H9 (cell line): Measurements from ENCODE around the gene PKIB. TPM values are rescaled to one million over a fixed set of nuclear protein-coding genes. Genes with fewer than 3 reads are reported as not detected.

Experiments used
- DNase-seq: peaks from one replicate; pipeline ENCODE4 v3.0.0-alpha.2; 2017
- H2AFZ ChIP-seq: one replicate; pipeline ENCODE4 v1.6.1; 2013; ENCODE audit warnings: mild to moderate bottlenecking, low read length, control low read depth, moderate library complexity
- H2AK5ac ChIP-seq: 2 replicates; pipeline ENCODE4 v1.6.1; 2013; ENCODE audit warnings: low read length, control low read depth, mixed read lengths; ENCODE audit not compliant: insufficient read length
- H2BK120ac ChIP-seq: one replicate; pipeline ENCODE4 v1.6.1; 2013; ENCODE audit warnings: low read depth, mild to moderate bottlenecking, low read length, control low read depth, inconsistent platforms; ENCODE audit not compliant: poor library complexity, severe bottlenecking
- H2BK12ac ChIP-seq: 2 replicates; pipeline ENCODE4 v1.6.1; 2013; ENCODE audit warnings: low read length, control low read depth, mixed read lengths, low read depth; ENCODE audit not compliant: insufficient read length
- H2BK15ac ChIP-seq: 2 replicates; pipeline ENCODE4 v1.6.1; 2013; ENCODE audit warnings: low read depth, low read length, control low read depth
- H2BK20ac ChIP-seq: one replicate; pipeline ENCODE4 v1.6.1; 2013; ENCODE audit warnings: low read depth, mild to moderate bottlenecking, low read length, control low read depth, inconsistent platforms; ENCODE audit not compliant: poor library complexity, severe bottlenecking
- H2BK5ac ChIP-seq: 2 replicates; pipeline ENCODE4 v1.6.1; 2013; ENCODE audit warnings: low read length, control low read depth, mixed read lengths; ENCODE audit not compliant: insufficient read length
- H3K14ac ChIP-seq: 2 replicates; pipeline ENCODE4 v1.6.1; 2013; ENCODE audit warnings: low read length, control low read depth; ENCODE audit not compliant: insufficient read depth
- H3K18ac ChIP-seq: 2 replicates; pipeline ENCODE4 v1.6.1; 2013; ENCODE audit warnings: low read depth, mild to moderate bottlenecking, mixed read lengths, low read length, control low read depth; ENCODE audit not compliant: insufficient read length
- H3K23ac ChIP-seq: 2 replicates; pipeline ENCODE4 v1.6.1; 2013; ENCODE audit warnings: low read length, control low read depth, mixed read lengths, low read depth; ENCODE audit not compliant: insufficient read length
- H3K23me2 ChIP-seq: 2 replicates; pipeline ENCODE4 v1.6.1; 2013; ENCODE audit warnings: low read depth, mild to moderate bottlenecking, mixed read lengths, low read length, control low read depth; ENCODE audit not compliant: insufficient read length, poor library complexity, severe bottlenecking
- H3K27ac ChIP-seq: 2 replicates; pipeline ENCODE4 v1.5.1; 2013; ENCODE audit warnings: low read length, control low read depth, mixed read lengths, low read depth; ENCODE audit not compliant: insufficient read length
- H3K27me3 ChIP-seq: 2 replicates; pipeline ENCODE4 v1.6.1; 2013; ENCODE audit warnings: low read length, control low read depth, inconsistent platforms; ENCODE audit not compliant: insufficient read depth
- H3K4ac ChIP-seq: 2 replicates; pipeline ENCODE4 v1.6.1; 2013; ENCODE audit warnings: low read depth, mild to moderate bottlenecking, control low read depth, inconsistent platforms, low read length, moderate library complexity
- H3K4me1 ChIP-seq: 2 replicates; pipeline ENCODE4 v1.6.1; 2013; ENCODE audit warnings: low read length, control low read depth, inconsistent platforms; ENCODE audit not compliant: insufficient read depth
- H3K4me2 ChIP-seq: 2 replicates; pipeline ENCODE4 v1.6.1; 2013; ENCODE audit warnings: low read length, control low read depth, mixed read lengths; ENCODE audit not compliant: insufficient read length, insufficient read depth
- H3K56ac ChIP-seq: 2 replicates; pipeline ENCODE4 v1.6.1; 2013; ENCODE audit warnings: low read depth, mild to moderate bottlenecking, mixed read lengths, low read length, control low read depth; ENCODE audit not compliant: insufficient read length
- H3K79me1 ChIP-seq: 2 replicates; pipeline ENCODE4 v1.6.1; 2013; ENCODE audit warnings: low read depth, mild to moderate bottlenecking, moderate library complexity, low read length, control low read depth, inconsistent platforms; ENCODE audit not compliant: insufficient read depth, poor library complexity, severe bottlenecking
- H3K79me2 ChIP-seq: 2 replicates; pipeline ENCODE4 v1.6.1; 2013; ENCODE audit warnings: low read length, control low read depth, inconsistent platforms; ENCODE audit not compliant: insufficient read depth
- H3K9ac ChIP-seq: 2 replicates; pipeline ENCODE4 v1.6.1; 2013; ENCODE audit warnings: low read length, control low read depth, mixed read lengths; ENCODE audit not compliant: insufficient read length; ENCODE audit errors: extremely low read depth
- H3K9me3 ChIP-seq: one replicate; pipeline ENCODE4 v1.6.1; 2013; ENCODE audit warnings: low read depth, low read length, inconsistent platforms; ENCODE audit not compliant: control insufficient read depth
- H3T11ph ChIP-seq: one replicate; pipeline ENCODE4 v1.6.1; 2013; ENCODE audit warnings: mild to moderate bottlenecking, low read length, control low read depth, inconsistent platforms
- H4K20me1 ChIP-seq: one replicate; pipeline ENCODE4 v1.6.1; 2013; ENCODE audit not compliant: control insufficient read depth, insufficient read length, insufficient read depth
- H4K5ac ChIP-seq: 2 replicates; pipeline ENCODE4 v1.6.1; 2013; ENCODE audit warnings: low read depth, mild to moderate bottlenecking, mixed read lengths, low read length, control low read depth; ENCODE audit not compliant: insufficient read length
- H4K8ac ChIP-seq: replicated peaks from 2 replicates; pipeline ENCODE4 v1.6.1; 2013; ENCODE audit warnings: low read length, control low read depth, mixed read lengths, low read depth; ENCODE audit not compliant: insufficient read length
- H4K91ac ChIP-seq: 2 replicates; pipeline ENCODE4 v1.6.1; 2013; ENCODE audit warnings: low read depth, mild to moderate bottlenecking, moderate library complexity, mixed read lengths, low read length, control low read depth; ENCODE audit not compliant: insufficient read length
- H3K27ac Mint-ChIP-seq, 3 experiments: 2 replicates in 2 of 3; 3 replicates in 1 of 3; pipeline ENCODE4 v1.8.0; 2020 to 2021; ENCODE audit warnings: mixed read lengths in 3 of 3, mild to moderate bottlenecking in 1 of 3, moderate library complexity in 1 of 3
- H3K27me3 Mint-ChIP-seq: 2 replicates; pipeline ENCODE4 v1.8.0; 2021; ENCODE audit warnings: low read depth, mild to moderate bottlenecking, moderate library complexity, mixed read lengths
- H3K36me3 Mint-ChIP-seq, 3 experiments: 2 replicates in 2 of 3; 3 replicates in 1 of 3; pipeline ENCODE4 v1.8.0; 2020 to 2021; ENCODE audit warnings: low read depth in 3 of 3, mixed read lengths in 3 of 3; ENCODE audit not compliant: insufficient read depth in 1 of 3
- H3K4me1 Mint-ChIP-seq, 2 experiments: 2 replicates each; pipeline ENCODE4 v1.8.0; 2020; ENCODE audit warnings: mixed read lengths in 2 of 2
- H3K4me3 Mint-ChIP-seq, 2 experiments: 2 replicates in 1 of 2; 3 replicates in 1 of 2; pipeline ENCODE4 v1.8.0; 2020 to 2021; ENCODE audit warnings: mild to moderate bottlenecking in 2 of 2, mixed read lengths in 2 of 2, moderate library complexity in 1 of 2
- H3K9me3 Mint-ChIP-seq, 2 experiments: 2 replicates in 1 of 2; 3 replicates in 1 of 2; pipeline ENCODE4 v1.8.0; 2020; ENCODE audit warnings: mild to moderate bottlenecking in 2 of 2, mixed read lengths in 2 of 2, moderate library complexity in 1 of 2
- WGBS: extraction: QIAGEN DNeasy Blood & Tissue Kit; methylation state at CpG from one replicate; pipeline ENCODE4 v1.1.7; 2013; ENCODE audit warnings: missing lambda C conversion rate, low lambda C conversion rate, mixed read lengths; ENCODE audit not compliant: insufficient read length; ENCODE audit errors: extremely low coverage; 5-methylcytosine and 5-hydroxymethylcytosine counted together
- total RNA-seq: library from RNA; stranded (reverse); gene quantifications from 2 replicates; pipeline ENCODE4 v1.2.1, GENCODE V29; 2021
- TF ChIP-seq, protein P1 (sequence below): fragments of 200-600 bp; sonication (generic); conservative IDR thresholded peaks from 3 replicates; pipeline ENCODE4 v1.8.0; 2021; ENCODE audit warnings: antibody characterized with exemption, mild to moderate bottlenecking

The PKIB gene
- total RNA-seq, 1 experiment from 2014 or later, result 46.5 TPM

- TF ChIP-seq, protein P1, sequence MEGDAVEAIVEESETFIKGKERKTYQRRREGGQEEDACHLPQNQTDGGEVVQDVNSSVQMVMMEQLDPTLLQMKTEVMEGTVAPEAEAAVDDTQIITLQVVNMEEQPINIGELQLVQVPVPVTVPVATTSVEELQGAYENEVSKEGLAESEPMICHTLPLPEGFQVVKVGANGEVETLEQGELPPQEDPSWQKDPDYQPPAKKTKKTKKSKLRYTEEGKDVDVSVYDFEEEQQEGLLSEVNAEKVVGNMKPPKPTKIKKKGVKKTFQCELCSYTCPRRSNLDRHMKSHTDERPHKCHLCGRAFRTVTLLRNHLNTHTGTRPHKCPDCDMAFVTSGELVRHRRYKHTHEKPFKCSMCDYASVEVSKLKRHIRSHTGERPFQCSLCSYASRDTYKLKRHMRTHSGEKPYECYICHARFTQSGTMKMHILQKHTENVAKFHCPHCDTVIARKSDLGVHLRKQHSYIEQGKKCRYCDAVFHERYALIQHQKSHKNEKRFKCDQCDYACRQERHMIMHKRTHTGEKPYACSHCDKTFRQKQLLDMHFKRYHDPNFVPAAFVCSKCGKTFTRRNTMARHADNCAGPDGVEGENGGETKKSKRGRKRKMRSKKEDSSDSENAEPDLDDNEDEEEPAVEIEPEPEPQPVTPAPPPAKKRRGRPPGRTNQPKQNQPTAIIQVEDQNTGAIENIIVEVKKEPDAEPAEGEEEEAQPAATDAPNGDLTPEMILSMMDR, result no peak
- H3K79me2 ChIP-seq, result no peaks in the 10 kb centered on the region
- H3K23ac ChIP-seq, result no peak overlapping the region
- no peak overlapping the region for H3K4me3 Mint-ChIP-seq
- no peak overlapping the region for H4K8ac ChIP-seq
- H3K4ac ChIP-seq, result no peak overlapping the region
- no peaks in the 10 kb centered on the region for H3K27me3 ChIP-seq
- no peak overlapping the region for H2BK5ac ChIP-seq
- no peak overlapping the region for H2BK12ac ChIP-seq
- H3K36me3 Mint-ChIP-seq, result peaks cover 9 to 31% (median 13%) of the 10 kb centered on the region in 3 experiments; a peak in 6 of 7 replicates
- no peaks in the 10 kb centered on the region for H3K27me3 Mint-ChIP-seq
- H3K27ac ChIP-seq, result no peak overlapping the region
- no peaks in the 10 kb centered on the region for H3K23me2 ChIP-seq
- no peak overlapping the region for H3K4me2 ChIP-seq
- H3K27ac Mint-ChIP-seq, result no peak overlapping the region; a peak in 1 of 7 replicates
- H3K9me3 Mint-ChIP-seq, result peaks cover 8% of the 10 kb centered on the region in 2 experiments; a peak in 4 of 5 replicates
- H4K20me1 ChIP-seq, result no peaks in the 10 kb centered on the region
- H3K56ac ChIP-seq, result no peak overlapping the region
- peaks cover 4% of the 10 kb centered on the region for H3K79me1 ChIP-seq
- no peak overlapping the region for H3K14ac ChIP-seq
- H3T11ph ChIP-seq, result no peak overlapping the region
- H2AK5ac ChIP-seq, result no peak overlapping the region
- no peaks in the 10 kb centered on the region for H3K9me3 ChIP-seq
- H2AFZ ChIP-seq, result no peak overlapping the region
- no peaks in the 10 kb centered on the region for H3K4me1 Mint-ChIP-seq
- H4K91ac ChIP-seq, result no peak overlapping the region
- H4K5ac ChIP-seq, result no peak overlapping the region
- H2BK20ac ChIP-seq, result no peak overlapping the region
- no peak for DNase-seq
- H3K18ac ChIP-seq, result no peak overlapping the region
- no peaks in the 10 kb centered on the region for H3K4me1 ChIP-seq
- WGBS, result no CpG with 5 or more reads among the region's 3 CpGs
- H2BK120ac ChIP-seq, result no peak overlapping the region
- H2BK15ac ChIP-seq, result no peak overlapping the region
- H3K9ac ChIP-seq, result no peak overlapping the region
Observed at GRCh38 chr6:122678841-122679240, 68.6 kb downstream of the PKIB start.
